Activated T-cell treated with anti-CD3 and anti-CD28 coated beads, Interleukin-2, amount 50 U/mL, for 24 hours (primary cell): ENCODE results near the gene HEXB.

ENCODE experiments used
- DNase-seq: peaks from one replicate; pipeline ENCODE4 v3.0.0-alpha.2; 2020
- H3K27ac Mint-ChIP-seq: 2 replicates; pipeline ENCODE4 v1.8.0; 2020; ENCODE audit warnings: mild to moderate bottlenecking, mixed read lengths
- H3K27me3 Mint-ChIP-seq: 2 replicates; pipeline ENCODE4 v1.8.0; 2020; ENCODE audit warnings: mixed read lengths
- H3K36me3 Mint-ChIP-seq: 2 replicates; pipeline ENCODE4 v1.8.0; 2020; ENCODE audit warnings: low read depth, mixed read lengths
- H3K4me1 Mint-ChIP-seq: 2 replicates; pipeline ENCODE4 v1.8.0; 2020; ENCODE audit warnings: low read depth, mixed read lengths
- H3K4me3 Mint-ChIP-seq: 2 replicates; pipeline ENCODE4 v1.8.0; 2020; ENCODE audit warnings: mild to moderate bottlenecking, moderate library complexity, mixed read lengths
- H3K9me3 Mint-ChIP-seq: 2 replicates; pipeline ENCODE4 v1.8.0; 2020; ENCODE audit warnings: mixed read lengths

Gene HEXB

DNA sequence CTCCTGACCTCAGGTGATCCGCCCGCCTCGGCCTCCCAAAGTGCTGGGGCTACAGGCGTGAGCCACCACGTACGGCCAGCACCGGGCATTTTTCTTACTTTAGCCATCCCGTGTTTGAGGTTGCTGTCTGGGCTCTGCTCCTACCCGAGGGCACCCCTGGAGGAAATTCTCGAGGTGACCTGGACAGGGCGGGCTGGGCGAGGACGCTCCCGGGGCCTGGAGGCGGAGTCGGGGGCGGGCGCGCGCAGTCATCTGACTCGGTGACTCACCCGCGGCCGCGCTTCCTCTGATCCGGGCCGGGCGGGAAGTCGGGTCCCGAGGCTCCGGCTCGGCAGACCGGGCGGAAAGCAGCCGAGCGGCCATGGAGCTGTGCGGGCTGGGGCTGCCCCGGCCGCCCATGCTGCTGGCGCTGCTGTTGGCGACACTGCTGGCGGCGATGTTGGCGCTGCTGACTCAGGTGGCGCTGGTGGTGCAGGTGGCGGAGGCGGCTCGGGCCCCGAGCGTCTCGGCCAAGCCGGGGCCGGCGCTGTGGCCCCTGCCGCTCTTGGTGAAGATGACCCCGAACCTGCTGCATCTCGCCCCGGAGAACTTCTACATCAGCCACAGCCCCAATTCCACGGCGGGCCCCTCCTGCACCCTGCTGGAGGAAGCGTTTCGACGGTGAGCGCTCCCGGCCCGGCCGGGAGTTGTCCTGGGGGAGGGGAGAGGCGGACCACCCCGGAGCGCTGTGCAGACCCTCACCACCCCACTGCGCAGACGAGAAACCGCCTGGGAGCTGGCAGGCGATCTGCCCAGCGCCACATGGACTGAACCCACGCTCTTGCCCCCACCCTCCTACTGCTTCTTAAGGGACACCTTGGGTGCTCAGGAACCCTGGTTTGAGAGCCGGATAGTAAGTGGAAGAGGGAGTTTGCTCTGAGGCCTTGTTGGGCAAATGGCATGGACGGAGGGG, at the start of gene HEXB:
Gene HEXB (plus strand): TSS at position 334 of the 952 bp plus-strand sequence. CDS start 28 bp downstream, at position 362.
- peaks cover 27% of the 10 kb centered on the region for H3K36me3 Mint-ChIP-seq
- H3K4me1 Mint-ChIP-seq, result peaks cover 25% of the 10 kb centered on the region
- peak within 1 kb of the TSS; percentile 82 for H3K27ac Mint-ChIP-seq

GRCh38 chr5:74636149-74636548, 48.9 kb upstream of the HEXB start:
- no peaks in the 10 kb centered on the region for H3K9me3 Mint-ChIP-seq
- peaks cover 4% of the 10 kb centered on the region for H3K36me3 Mint-ChIP-seq
- DNase-seq, result no peak
- no peak overlapping the region for H3K4me3 Mint-ChIP-seq
- H3K27ac Mint-ChIP-seq, result no peak overlapping the region
- peaks cover 58% of the 10 kb centered on the region for H3K27me3 Mint-ChIP-seq
- peaks cover 45% of the 10 kb centered on the region for H3K4me1 Mint-ChIP-seq

More for the DNA sequence above, at the start of gene HEXB:
- DNase-seq, result peak; percentile 90
- Mint-ChIP-seq H3K4me3 (peak within 1 kb of the TSS; percentile 78), H3K9me3 (no peaks in the 10 kb centered on the region), H3K27me3 (no peaks in the 10 kb centered on the region)

GRCh38 chr5:74636552-74636951, 48.5 kb upstream of the HEXB start:
- no peak for DNase-seq
- peaks cover 62% of the 10 kb centered on the region for H3K27me3 Mint-ChIP-seq

GRCh38 chr5:74638544-74638969, 46.5 kb upstream of the HEXB start:
- H3K27ac Mint-ChIP-seq, result no peak overlapping the region

More at GRCh38 chr5:74636552-74636951, 48.5 kb upstream of the HEXB start:
- Mint-ChIP-seq H3K9me3 (no peaks in the 10 kb centered on the region), H3K27ac (no peak overlapping the region), H3K4me3 (no peak overlapping the region), H3K36me3 (peaks cover 4% of the 10 kb centered on the region), H3K4me1 (peaks cover 44% of the 10 kb centered on the region)

DNA sequence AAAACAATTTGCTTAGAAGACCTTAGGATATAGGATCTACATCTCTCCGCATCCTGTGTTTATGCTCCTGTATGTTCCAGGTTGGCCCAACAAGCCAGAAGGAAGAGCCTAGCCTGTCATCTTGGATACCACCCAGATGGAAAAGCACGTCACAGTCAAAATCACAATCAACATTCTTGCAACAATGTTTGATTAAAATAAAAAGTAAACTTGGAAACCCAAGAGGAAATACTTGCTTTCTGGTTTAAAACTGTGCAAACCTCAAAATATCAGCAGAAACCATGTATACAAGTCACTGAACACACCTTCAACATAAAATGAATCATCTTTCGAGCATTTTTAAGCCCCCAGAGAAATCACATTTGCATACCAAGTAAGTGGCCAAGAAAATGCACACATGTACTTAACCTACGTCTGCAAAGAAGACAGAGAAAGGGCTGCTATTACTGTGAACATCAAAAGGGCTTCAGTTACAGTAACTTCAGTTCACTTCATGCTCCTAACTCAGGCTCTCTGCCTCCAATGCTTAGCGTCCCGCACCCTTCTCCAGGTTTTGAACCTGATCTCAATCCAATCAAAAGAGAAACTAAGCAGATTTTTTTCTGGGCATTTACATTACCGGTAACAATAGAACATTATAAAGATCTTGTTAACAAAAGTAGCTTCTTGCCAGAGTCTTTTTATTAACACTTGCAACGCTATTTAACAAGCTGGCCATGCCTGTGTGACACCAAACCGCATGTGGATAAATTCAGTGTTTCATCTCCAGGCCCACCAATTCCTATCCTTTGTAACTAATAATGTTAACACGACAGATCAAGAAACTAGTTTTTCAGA, 45.8 kb upstream of the HEXB start:
- peak overlapping the region; percentile 80 for H3K4me3 Mint-ChIP-seq

More at GRCh38 chr5:74638544-74638969, 46.5 kb upstream of the HEXB start:
- no peak for DNase-seq
- H3K4me1 Mint-ChIP-seq, result peaks cover 39% of the 10 kb centered on the region
- peaks cover 4% of the 10 kb centered on the region for H3K36me3 Mint-ChIP-seq
- no peak overlapping the region for H3K4me3 Mint-ChIP-seq
- no peaks in the 10 kb centered on the region for H3K9me3 Mint-ChIP-seq
- peaks cover 77% of the 10 kb centered on the region for H3K27me3 Mint-ChIP-seq

DNA sequence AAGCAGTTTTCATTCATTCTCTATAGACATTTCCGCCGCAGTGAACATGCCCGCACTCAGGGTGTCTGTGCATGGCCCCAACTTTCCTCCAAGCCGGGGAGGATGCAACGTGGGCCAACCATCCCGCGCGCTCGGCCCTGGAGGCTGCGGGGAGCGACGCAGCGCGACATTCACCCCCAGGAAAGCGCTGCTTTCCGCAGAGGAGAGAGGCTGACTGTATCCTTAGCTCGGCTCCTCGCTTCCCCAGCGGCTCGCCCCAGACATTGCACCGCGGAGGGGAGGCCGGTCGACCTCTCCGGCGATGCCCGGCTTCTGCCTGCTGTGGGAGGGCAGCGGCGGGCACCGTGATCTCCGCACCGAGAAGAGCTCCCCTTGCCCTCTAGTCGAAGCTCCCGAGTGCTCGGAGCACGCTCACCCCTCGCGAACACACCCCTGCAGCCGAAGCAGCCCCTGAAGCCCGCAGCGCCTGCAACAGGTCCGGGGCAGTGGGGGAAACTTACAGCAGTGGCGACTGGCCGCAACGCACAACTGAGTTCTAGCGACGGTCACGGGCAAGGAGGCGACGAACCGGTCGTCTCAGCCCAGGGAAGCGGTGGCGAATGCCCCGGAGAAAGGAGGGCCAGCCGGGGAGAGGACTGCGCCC, 45.1 kb upstream of the HEXB start:
- H3K4me1 Mint-ChIP-seq, result peaks cover 39% of the 10 kb centered on the region
- H3K27ac Mint-ChIP-seq, result no peak overlapping the region
- peak overlapping the region; percentile 80 for H3K4me3 Mint-ChIP-seq
- H3K9me3 Mint-ChIP-seq, result no peaks in the 10 kb centered on the region
- H3K36me3 Mint-ChIP-seq, result peaks cover 4% of the 10 kb centered on the region
- peak; percentile 66 for DNase-seq
- H3K27me3 Mint-ChIP-seq, result peaks cover 80% of the 10 kb centered on the region

More for the DNA sequence above, 45.8 kb upstream of the HEXB start:
- Mint-ChIP-seq H3K27me3 (peaks cover 83% of the 10 kb centered on the region), H3K36me3 (peaks cover 4% of the 10 kb centered on the region), H3K4me1 (peaks cover 39% of the 10 kb centered on the region), H3K9me3 (no peaks in the 10 kb centered on the region), H3K27ac (peak overlapping the region; percentile 26)
- no peak for DNase-seq

GRCh38 chr5:74640450-74640953, 44.5 kb upstream of the HEXB start, which contains the start of gene ENC1:
ENC1 (minus strand) TSS chr5:74640728; CDS start chr5:74636485, 4,243 bp downstream.
- peak; percentile 84 for DNase-seq
- H3K9me3 Mint-ChIP-seq, result no peaks in the 10 kb centered on the region
- peaks cover 4% of the 10 kb centered on the region for H3K36me3 Mint-ChIP-seq
- peaks cover 77% of the 10 kb centered on the region for H3K27me3 Mint-ChIP-seq
- H3K4me1 Mint-ChIP-seq, result peaks cover 39% of the 10 kb centered on the region
- H3K4me3 Mint-ChIP-seq, result peak within 1 kb of the TSS; percentile 80
- no peak within 1 kb of the TSS for H3K27ac Mint-ChIP-seq

DNA sequence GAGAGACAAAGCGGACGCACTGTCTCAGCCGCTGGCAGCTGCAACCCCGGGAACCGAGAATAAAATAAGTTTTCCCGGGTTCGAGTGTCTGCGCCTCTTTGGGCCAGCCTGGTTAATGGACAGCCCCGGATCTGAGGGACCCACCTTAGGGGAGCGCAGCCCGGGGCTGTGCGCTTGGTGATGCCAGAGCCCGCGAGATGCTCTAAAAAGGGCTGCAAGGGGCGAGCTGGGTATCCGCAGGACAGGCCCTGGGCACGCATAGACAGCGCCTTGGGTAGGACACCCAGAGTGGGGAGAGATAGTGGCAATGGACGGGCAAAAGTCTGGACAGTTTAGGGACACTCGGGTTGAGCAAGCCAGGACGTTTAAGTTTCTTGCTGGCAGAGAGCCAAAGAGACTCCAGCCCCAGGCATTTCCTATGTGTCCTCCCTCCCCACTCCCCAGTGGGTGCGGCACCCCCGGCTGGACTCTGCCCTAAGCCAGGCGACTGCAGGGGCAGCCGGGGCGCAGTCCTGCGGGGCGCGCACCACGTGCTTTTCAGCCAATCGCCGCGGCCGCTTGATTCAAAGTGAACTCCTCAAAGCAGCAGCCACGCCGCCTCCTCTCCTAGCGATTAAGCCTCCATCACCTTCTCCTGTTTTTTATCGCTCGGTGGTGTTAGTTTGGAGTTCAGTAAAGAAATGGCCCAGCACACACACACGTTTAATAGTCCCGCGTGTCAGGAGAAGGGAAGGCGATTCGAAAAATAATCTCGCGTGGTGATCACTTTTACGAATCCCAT, 43.9 kb upstream of the HEXB start:
- H3K27ac Mint-ChIP-seq, result no peak overlapping the region
- H3K4me1 Mint-ChIP-seq, result peaks cover 39% of the 10 kb centered on the region
- H3K4me3 Mint-ChIP-seq, result peak overlapping the region; percentile 80
- H3K27me3 Mint-ChIP-seq, result peaks cover 73% of the 10 kb centered on the region
- H3K36me3 Mint-ChIP-seq, result no peaks in the 10 kb centered on the region
- DNase-seq, result peak; percentile 69
- H3K9me3 Mint-ChIP-seq, result no peaks in the 10 kb centered on the region

GRCh38 chr5:74641735-74642542, 43.1 kb upstream of the HEXB start:
- H3K27me3 Mint-ChIP-seq, result peaks cover 69% of the 10 kb centered on the region
- no peaks in the 10 kb centered on the region for H3K9me3 Mint-ChIP-seq
- H3K4me1 Mint-ChIP-seq, result peaks cover 39% of the 10 kb centered on the region
- DNase-seq, result peak; percentile 53
- no peaks in the 10 kb centered on the region for H3K36me3 Mint-ChIP-seq
- peak overlapping the region; percentile 80 for H3K4me3 Mint-ChIP-seq
- no peak overlapping the region for H3K27ac Mint-ChIP-seq

DNA sequence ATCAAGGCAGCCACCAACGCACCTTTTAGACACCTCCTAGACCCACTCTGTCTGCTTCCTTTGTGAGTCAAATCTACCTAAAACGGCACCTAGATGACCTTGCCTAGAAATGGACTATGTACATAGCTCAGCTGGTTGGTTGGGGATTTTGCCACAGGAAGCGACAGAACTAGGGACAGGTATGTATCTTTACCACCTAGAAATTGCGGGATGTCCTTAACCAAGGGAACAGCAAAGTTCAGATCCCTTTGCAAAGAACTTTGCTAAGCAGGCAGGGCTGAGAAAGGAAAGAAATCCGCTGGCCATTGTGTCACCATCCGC, 42.5 kb upstream of the HEXB start:
- Mint-ChIP-seq H3K4me3 (no peak overlapping the region), H3K4me1 (peaks cover 39% of the 10 kb centered on the region), H3K27ac (no peak overlapping the region), H3K27me3 (peaks cover 64% of the 10 kb centered on the region), H3K36me3 (no peaks in the 10 kb centered on the region), H3K9me3 (no peaks in the 10 kb centered on the region)
- DNase-seq, result no peak

DNA sequence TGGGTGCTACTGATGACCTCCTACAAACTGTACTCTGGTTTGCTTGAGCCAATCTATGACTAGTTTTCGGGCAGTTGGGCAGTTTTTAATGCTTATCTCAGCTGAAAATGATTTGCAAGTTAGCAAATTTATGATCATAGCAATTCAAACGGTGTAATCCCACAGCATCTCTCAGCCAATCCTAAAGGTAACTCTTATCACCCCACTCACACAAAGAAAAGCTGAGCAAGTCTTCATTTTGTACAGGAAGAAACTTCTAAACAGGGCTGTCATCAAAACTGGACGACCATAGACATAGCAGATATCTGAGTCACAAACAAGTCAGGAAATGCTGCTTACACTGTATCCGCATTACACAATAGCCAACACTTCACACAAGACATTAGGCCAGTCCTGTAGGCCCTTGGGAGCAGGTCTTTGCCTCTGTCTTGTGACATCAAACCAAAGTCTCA, 41.9 kb upstream of the HEXB start:
- H3K27ac Mint-ChIP-seq, result no peak overlapping the region
- H3K4me1 Mint-ChIP-seq, result peaks cover 35% of the 10 kb centered on the region
- no peak for DNase-seq

DNA sequence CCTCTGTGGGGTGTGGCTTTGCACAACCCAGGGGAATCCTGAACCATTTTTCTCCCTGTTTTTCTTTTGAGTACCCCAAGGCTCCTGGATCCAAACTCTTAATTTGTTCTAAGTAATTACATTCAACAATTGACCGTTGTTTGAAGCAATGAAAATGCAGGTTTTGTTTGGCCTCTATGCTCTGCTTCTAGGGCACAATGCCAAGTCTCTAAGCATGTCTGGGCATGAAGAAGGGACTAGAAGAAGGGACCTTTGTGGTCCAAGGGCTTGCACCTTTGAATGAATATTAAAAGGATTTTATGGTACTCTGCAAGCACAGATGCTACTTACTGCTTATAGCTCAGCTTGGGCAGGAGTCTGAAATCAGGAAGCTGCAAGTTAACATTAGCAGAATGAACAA, 37.9 kb upstream of the HEXB start:
- Mint-ChIP-seq H3K36me3 (no peaks in the 10 kb centered on the region), H3K4me1 (peaks cover 4% of the 10 kb centered on the region), H3K27ac (no peak overlapping the region)

More for the DNA sequence above, 41.9 kb upstream of the HEXB start:
- Mint-ChIP-seq H3K4me3 (no peak overlapping the region), H3K36me3 (no peaks in the 10 kb centered on the region), H3K9me3 (no peaks in the 10 kb centered on the region), H3K27me3 (peaks cover 59% of the 10 kb centered on the region)

More for the DNA sequence above, 37.9 kb upstream of the HEXB start:
- Mint-ChIP-seq H3K9me3 (no peaks in the 10 kb centered on the region), H3K27me3 (peaks cover 39% of the 10 kb centered on the region), H3K4me3 (no peak overlapping the region)
- DNase-seq, result no peak
